NCI-H226 (cell line): ENCODE measurements around the gene ARHGAP31.
A peak's percentile ranks its signal among the peaks of the same experiment; 100 is the strongest.
"Not testable (repeated sequence)": the region's sequence is repeated elsewhere in the genome, so short reads cannot be mapped to it uniquely, and the experiment has no call there.

Source experiments
- DNase-seq: peaks from one replicate; pipeline ENCODE4 v3.0.0-alpha.2; 2015

ARHGAP31 gene

DNA sequence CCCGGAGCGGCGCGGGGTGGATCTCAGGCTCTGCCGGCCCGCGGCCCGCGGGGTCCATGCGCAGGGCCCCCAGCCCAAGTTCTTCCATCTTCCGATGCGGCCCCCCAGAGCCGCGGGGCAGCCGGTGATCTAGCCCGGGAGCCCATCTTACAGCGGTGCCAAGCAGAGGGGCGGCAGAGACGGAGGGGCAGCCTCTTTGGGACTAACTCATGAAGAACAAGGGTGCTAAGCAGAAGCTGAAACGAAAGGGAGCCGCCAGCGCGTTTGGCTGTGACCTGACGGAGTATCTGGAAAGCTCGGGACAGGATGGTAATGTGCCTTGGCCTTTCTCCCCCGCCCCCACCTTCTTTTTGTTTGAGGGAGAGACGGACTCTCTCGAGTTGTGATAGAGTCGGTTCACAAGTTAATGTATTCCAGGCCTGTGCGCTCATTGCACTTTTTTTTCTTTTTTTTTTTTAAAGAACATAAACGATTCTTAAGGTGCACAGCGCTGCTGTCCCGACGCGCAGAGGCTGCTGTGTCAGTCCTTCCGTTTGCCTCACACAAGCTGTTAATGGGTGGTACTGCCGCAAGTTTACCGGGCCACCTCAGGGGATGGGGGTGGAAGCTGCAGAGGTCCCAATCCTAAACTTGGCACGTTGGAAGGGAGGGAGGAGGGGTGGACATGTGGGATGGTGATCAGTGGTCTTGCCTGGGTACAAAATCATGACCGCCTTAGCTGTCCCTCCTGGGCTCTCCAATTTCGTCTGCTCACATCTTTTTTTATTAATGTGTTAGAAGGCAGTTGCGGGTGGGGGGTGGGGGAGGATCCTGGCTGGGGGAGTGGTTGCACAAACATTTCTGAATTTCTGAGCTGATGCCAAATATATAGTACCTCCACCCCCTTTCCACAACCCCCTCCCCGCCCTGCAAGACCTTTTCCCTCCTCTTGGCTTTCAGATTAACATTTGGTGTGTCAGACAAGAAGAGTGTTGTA, 801 bp downstream of the ARHGAP31 start:
- no peak for DNase-seq

DNA sequence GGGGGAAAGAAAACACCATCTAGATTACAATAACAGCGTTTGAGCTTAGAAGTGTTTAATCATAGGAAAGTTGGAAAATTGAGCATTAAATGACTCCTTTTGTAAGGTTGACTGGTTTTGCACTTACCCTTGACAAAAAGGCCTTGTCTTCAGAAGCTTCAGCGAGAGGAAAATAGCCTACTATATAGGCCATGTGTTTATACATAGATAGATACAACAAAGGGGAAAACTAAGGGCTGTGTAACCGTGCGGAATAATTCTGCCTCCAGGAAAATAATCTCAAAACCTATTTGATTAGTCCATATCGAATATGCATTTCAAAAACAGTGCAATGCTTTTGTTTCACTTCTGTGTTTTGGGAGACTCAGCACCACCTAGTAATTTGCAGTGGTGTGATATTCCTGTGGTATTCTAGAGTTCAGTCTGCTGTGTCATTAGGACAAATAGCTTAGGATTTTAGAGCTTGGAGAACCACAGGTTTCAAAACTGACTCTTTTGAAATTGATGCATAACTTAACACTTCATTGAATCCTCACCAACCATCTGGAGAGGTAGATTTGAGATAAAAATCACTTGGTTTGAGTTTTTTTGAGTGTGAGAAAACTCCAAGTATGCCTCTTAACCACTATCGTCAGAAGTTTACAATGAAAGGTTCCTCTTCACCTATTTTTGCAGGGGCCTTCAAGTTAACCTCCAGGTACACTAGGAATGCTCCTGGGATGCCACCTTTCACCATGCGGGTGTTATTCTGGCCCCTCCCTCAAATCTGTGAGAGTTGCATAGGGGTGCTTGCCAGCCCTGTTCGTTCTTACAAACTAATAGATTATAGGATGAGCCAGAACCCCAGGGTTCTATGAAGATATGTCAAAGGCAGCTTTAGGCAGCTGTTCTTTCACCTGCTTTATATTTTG, 1.9 kb downstream of the ARHGAP31 start:
- DNase-seq = no peak

DNA sequence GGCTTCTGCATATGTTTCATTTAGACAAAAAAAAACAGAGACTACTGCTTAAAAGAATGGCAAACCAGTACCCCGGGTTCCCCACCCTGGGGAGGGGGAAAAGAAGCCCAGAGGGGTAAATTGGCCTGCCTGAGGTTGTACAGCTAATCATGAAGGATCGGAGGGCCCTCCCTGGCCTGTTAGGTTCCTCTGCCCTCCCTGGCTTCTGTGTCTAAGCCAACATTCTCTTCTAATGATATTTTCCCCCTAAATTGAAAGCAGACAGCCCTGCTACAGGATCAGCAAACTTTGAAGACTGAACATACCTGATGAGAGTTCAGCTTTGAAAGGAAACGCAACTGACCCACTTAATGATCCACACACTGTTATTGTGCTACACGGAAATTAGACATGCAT, 2.5 kb downstream of the ARHGAP31 start:
- DNase-seq = no peak

DNA sequence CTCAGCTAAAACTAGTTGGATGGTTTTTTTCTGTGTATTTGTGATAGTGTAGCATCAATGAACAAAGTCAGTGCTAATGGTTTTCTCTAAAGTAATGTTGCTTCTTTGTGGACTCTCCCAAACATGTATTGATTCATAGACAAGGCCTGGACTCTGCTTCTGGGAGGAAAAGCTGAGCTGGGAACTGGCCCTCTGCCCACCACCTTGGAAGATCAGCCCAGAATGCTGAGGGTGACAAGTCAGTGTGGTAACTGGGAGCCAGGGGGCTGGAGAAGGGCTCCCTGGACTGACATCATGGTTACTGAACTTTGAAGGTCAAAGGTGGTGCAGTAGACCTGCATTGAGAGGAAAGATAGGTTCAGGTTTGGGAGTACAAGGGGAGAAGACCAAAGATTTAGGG, 3.0 kb downstream of the ARHGAP31 start:
- no peak for DNase-seq

DNA sequence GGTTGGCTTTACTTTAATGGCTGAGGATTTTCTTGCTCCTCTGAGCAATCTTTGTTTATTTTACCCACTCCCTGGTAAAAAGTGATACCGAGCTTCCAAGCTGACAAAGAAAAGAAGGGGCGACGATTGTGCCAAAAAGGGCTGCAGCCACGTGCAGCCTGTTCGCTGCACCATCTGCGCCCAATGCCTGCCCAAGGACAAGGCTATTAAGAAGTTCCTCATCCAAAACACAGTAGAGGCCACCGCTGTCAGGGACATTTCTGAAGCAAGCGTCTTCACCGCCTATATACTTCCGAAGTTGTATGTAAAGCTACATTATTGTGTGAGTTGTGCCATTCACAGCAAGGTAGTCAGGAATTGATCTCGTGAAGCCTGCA, 4.4 kb downstream of the ARHGAP31 start:
- no peak for DNase-seq

DNA sequence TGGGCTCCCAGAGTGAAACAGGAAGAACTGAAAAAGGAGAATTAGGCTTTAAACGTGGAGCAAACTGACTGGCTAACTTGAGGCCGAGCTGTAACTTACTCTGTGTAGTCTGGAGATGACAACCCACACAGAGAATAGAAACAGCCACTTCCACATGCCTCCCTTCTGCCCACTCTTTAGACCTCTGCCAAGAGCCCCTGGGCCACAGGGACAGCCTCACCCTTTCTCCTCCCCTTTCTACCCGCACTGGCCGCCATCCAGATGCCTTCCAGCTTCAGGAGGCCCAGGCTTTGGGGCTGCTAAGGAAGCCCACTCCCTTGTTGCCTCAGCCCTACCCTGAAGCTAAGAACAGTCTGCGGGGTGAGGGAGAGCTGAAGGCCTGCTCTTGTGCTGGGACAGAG, 6.8 kb downstream of the ARHGAP31 start:
- no peak for DNase-seq

DNA sequence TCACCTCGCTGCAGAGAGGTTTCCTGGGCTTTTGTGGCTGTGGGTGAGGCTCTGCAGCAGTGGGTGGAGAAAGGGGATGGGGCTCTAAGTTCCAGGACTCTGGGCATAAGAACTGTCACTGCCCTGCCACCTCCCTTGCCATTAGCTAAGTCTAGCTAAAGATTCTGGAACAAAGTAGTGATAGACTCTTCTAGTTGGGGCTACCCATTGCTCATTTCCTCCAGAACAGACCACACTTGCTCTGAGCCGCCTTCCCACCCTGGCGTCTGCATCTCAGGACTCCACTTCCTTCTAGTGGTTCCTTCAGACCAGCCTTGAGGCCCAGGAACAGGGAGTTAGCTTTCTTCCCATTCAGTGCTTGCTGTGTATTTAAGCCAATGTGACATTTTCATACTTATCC, 7.5 kb downstream of the ARHGAP31 start:
- no peak for DNase-seq

DNA sequence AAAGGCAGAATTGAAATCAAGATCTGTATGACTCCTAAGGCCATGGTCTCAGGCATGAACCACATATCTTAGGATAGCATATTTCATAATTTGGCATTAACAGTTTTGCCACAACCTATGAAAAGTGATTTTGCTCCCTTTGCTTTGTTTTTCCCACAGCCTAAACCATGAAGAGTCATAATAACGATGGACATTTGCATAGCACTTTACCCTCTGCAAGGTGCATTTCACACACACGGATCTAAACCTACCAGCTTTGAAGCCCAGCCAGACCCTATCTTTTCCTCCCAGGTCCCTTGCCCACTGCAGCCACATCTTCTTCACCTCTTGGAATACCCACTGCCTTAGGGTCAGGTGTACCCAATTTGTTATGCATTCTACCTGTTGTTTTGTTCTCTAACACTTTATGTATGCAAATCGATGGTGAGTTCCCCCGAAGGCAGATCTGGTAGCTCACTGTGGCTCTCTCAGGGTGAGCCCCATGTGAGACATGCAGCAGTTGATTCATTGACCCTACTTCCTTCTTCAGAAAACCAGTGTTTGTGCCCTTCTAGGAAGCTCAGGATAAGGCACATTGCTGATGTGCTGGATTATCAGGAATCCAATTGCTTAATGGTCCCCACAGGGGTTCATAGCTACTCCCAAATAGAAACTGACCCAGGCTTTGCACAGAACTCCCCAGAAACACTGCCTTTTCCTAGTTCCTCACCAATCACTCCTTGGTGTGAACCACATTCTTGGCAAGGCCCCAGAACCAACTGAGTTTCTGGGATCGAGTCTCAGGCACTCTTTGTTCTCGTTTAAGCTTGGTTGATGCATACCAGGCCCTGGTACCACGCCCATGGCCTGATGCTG, 8.7 kb downstream of the ARHGAP31 start:
- no peak for DNase-seq

DNA sequence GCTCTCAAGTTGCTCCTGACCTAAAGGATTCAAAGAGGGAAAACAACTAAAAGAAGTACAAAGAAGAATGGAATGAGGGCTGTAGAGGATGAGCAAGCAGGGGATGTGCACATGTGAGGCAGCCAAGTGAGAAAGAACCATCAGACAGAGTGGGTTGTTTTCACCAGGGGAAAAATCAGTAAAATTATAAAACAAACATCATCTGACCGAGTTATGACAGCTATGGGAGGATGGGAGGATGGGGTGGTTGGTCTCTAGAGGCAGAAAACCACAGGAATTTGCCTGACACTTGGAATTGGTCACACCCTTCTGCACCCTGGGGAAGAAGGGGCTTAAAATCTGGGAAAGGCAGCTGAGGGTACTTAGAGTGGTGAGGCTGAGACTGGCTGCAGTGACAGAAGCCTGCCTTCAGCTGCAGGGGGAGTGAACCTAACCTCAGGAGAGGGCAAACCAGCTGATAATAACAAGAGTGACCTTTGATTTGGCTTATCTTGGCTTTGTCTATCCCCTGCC, 10.1 kb downstream of the ARHGAP31 start:
- DNase-seq = peak; percentile 28

DNA sequence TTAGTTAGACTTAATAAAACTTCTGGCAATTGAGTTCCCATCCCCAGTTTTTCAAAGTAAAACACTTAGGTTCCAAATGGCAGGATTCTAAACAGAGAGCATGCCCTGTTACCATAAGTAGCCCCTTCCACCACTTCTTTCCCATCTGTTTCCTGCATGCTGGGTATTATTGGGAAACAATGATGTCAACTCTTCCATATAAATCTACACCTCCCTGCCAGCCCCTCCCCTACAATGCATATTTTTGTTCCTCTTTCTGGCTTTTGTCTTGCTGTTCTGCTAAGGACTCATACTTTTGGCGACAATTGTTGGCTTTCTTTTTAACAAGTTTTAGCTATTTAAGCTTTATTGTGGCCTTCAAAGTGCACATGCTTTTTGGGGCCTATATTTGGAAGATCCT, 11.1 kb downstream of the ARHGAP31 start:
- DNase-seq = no peak

DNA sequence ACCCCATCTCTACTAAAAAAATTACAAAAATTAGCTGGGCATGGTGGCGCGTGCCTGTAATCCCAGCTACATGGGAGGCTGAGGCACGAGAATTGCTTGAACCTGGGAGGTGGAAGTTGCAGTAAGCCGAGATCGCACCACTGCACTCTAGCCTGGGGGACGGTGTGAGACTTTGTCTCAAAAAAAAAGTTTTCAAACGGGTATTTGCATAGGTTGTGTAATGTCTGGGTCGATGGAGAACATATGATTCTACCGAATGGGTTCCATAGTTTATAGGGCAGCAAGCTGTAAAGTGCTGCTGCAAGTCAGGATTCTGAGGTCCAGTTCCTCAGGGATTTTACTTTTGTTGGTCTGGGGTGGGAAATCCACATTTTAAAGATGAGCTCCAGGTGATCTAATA, 12.2 kb downstream of the ARHGAP31 start:
- not testable (repeated sequence) for DNase-seq

DNA sequence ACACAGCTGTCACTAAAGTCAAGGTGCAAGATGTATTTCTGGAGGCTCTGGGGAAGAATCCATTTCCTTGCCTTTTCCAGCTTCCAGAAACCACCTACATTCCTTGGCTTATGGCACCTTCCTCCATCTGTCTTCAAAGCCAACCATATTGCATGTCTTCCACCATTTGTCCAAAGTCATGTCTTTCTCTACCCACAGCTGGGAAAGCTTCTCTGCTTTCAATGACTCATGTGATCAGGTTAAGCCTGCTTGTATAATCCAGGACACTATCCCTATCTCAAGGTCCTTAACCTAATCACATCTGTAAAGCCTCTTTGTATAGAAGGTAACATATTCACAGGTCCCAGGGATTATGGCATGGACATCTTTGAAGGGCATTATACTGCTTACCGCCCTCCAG, 14.2 kb downstream of the ARHGAP31 start:
- no peak for DNase-seq

DNA sequence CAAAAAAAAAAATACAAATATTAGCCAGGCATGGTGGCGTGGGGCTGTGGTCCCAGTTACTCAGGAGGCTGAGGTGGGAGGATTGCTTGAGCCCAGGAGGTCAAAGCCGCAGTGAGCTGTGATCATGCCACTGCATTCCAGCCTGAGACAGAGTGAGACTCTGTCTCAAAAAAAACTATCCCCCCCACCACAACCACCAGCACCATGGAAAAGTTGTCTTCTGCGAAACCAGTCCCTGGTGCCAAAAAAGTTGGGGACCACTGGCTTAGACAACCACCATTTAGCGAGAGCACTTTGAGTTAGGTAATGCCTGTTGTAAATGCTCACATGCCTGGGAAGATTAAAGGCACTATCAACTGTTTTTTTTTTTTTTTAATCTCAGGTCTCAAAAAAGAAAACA, 15.4 kb downstream of the ARHGAP31 start:
- no peak for DNase-seq

DNA sequence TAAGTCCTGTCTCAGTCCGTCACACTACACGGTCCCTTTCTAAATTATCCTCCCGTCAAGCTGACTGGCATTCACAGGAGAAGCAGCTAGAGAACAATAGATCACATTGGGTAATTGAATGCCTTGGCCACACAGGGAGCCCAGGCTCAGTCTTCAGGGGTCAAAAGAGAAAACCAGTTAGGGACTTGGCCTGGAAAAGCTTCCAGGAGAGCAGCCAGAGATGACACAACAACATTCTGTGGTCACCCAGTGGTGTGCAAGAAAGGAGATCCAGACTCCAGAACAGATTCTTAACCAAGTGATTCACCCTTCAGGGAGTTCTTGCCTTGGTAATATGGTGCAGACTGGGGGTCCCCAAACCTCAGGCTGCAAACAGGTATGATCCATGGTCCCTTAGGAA, 15.9 kb downstream of the ARHGAP31 start:
- peak; percentile 73 for DNase-seq

DNA sequence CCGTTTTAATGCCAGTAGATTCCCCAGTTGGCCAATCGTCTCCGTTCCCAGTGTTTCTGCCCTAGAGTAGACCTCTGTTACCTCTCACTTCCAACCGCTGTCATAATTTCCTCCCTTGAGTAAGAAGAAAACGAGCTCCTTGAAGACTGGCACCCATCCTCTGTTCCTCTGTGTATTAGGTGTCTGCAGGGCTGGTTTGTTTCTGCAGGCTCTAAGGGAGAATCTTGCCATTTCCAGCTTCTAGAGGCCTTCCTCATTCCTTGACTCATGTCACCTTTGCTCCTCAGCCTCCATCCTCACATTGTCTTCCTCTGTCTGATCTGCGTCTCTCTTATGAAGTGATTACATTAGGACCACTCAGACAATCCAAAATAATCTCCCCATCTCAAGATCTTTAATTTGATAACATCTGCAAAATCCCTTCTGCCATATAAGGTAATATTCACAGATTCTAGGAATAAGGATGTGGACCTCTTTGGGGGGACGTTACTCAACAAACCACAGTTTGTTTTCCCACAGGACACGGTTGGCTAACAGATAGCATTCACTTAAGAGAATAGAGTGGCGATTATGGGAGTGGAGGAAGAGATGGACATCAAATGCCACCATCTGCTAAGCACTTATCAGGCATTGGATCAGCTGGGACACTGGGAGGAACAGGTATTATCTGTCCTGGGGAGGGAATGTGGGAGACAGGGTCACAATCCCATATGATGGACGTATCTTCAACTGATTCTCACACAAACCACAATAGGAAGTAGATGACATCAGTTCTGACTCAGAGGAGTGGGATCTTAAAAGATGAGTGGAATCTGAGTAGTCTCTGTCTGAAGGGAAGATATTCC, 17.1 kb downstream of the ARHGAP31 start:
- DNase-seq = peak; percentile 62

DNA sequence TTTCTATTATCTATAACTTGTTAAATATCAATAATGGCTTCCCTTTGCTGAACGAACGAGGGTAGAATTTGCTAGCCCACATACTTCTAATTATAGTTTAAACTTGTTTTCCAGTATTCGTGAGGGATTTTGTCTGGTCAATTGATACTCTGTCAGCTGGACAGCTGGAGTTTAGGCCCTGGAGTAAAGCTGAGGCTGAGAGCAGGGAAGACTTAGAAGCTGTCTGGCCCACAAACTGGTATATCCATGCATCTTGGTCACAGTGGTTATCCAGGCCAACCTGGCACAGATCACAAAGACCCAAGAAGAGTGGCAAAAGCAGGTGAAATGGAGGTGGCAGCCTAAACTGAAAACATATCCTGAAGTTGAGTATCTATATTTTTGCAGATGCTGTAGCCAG, 19.3 kb downstream of the ARHGAP31 start:
- DNase-seq = no peak

DNA sequence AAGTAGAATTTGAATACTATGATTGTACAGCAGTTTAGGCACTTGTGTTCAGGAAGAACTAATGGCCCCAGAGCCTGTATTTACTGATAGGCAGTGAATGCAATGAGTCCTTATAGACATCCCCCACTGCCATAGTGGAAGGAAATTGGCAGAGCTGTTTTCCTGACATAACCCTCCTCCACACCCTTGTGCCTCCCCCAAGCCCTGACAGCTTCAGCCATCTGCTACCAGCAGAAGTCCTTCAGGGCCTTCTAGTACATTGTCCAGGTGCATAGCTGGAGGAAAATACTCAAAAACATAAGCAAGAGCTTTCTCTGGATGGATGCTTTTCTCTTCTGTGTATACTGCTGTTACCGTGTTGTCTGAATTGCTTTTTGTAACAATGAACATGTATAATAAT, 20.6 kb downstream of the ARHGAP31 start:
- no peak for DNase-seq

DNA sequence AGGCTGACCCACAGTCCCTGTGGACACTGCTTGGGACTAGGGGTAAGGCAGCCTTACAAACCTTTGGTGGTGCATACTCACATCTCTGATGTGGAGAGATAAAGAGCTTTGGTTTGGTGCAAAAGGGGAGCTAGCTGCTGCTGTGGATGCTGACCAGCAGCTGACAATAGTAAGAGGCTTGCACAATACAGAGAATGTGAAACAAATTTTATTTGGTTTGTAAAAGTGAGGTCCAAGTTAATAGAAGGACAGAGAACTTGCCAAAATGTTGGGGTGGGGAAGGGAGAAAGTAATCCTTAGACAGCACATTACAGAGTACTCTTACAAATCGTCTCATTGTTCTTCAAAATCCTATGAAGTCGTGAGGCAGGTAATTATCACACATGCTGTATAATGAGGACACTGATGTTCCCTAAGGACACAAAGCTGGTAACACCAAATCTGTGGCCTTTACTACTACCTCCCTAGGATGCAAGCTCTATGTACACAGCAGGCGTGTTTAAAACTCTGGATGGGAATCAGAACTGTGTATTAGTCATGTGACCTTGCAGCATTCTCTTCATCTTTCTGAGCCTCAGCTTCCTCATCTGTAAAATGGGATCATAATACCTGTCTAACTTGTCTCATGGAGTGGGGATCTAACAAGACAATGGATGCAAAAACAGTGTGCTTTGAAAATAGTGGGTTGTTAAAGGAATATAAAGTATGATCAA, 21.6 kb downstream of the ARHGAP31 start:
- no peak for DNase-seq

DNA sequence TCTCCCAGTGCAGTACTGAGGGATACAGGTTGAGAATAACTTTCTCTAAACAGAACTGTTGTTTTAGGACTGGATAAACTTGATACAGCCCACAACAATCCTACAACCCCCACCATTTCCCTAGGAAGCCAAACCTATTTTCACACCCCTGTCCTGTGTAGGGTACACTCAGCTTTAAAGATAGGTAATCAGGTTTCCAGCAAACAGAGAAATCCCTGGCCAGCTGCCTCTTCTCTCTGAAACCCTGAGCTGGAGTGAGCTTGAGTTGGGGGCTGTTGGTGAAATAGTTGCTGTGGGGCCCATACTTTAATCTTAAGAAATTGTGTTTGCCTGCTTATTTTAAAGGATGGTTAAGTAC, 22.1 kb downstream of the ARHGAP31 start:
- no peak for DNase-seq

DNA sequence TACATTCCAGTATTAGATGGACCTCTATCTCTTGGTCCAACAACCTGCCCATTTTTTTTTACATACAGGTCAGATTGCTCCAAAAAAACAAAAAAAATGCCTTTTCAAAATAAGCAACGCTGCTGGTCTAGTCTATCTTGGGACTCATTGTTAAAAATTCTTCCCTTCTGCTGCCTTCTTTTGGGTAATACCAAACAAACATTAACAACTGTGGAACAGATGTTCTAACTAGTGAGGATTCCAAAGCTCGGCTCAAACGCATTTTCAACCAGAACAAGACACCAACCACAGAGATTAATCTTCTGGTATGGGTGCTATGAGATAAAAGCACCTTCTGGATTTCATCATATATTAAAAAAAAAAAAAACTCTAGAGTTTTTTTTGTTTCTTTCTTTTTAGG, 24.7 kb downstream of the ARHGAP31 start:
- no peak for DNase-seq

DNA sequence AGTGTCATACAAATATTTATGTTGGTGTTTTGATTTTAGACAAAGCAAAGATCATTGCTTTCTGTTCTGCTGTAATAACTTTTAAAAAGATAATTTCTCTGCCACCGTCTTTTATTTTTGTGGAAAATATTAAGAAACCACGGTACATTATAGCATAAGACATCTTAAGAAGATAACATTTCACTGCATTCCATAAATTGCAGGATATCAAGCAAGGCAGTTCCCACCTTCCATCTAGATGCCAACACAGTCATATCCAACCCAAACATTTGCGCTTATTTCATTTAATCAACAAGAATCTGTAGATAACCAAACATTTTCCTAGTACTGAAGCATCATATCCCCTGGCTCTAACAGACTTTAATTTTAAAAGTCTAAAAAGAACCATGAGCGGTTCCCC, 25.1 kb downstream of the ARHGAP31 start:
- no peak for DNase-seq
